Ishikawa (cell line): Measurements from ENCODE around the gene PLEKHS1.

Experiments
- CEBPB ChIP-seq: IDR thresholded peaks from 2 replicates; pipeline ENCODE4 v1.6.1; 2012
- CREB1 ChIP-seq: IDR thresholded peaks from 2 replicates; pipeline ENCODE4 v1.6.1; 2012; ENCODE audit warnings: low read depth
- EGR1 ChIP-seq: IDR thresholded peaks from 2 replicates; pipeline ENCODE4 v1.6.1; 2012
- MAX ChIP-seq: IDR thresholded peaks from 2 replicates; pipeline ENCODE4 v1.6.1; 2012
- NFIC ChIP-seq: IDR thresholded peaks from 2 replicates; pipeline ENCODE4 v1.6.1; 2012
- RAD21 ChIP-seq: IDR thresholded peaks from 2 replicates; pipeline ENCODE4 v1.6.1; 2012; ENCODE audit warnings: low read depth
- REST ChIP-seq: IDR thresholded peaks from 2 replicates; pipeline ENCODE4 v1.6.1; 2012; ENCODE audit warnings: low read depth, mild to moderate bottlenecking
- TEAD4 ChIP-seq: IDR thresholded peaks from 2 replicates; pipeline ENCODE4 v1.6.1; 2012
- USF1 ChIP-seq: IDR thresholded peaks from 2 replicates; pipeline ENCODE4 v1.6.1; 2012
- YY1 ChIP-seq: IDR thresholded peaks from 2 replicates; pipeline ENCODE4 v1.6.1; 2012; ENCODE audit warnings: low read depth

GRCh38 chr10:113739577-113739976, 11.9 kb upstream of the PLEKHS1 start:
- peak; percentile 53 for TF ChIP-seq USF1
- no peak for TF ChIP-seq YY1
- TF ChIP-seq NFIC: no peak
- no peak for TF ChIP-seq MAX
- no peak for TF ChIP-seq CREB1
- no peak for TF ChIP-seq RAD21
- no peak for TF ChIP-seq REST
- no peak for TF ChIP-seq CEBPB
- TF ChIP-seq TEAD4: no peak
- no peak for TF ChIP-seq EGR1
